IMR-90 (cell line): Measurements from ENCODE around the gene CSAD. TPM values are rescaled to one million over a fixed set of nuclear protein-coding genes. Genes with fewer than 3 reads are reported as not detected.

Source experiments
- ATAC-seq: fragments of 200-7000 bp; cut with Tn5 transposase; 2 replicates; pipeline ENCODE4 v1.9.1; 2020; ENCODE audit warnings: low read depth, mild to moderate bottlenecking, moderate library complexity
- BruUV-seq: library from RNA; stranded (reverse); fragments of 400-500 nt; replicated peaks from 2 replicates; lab custom pipeline; 2021; lab: Mats Ljungman, UMichigan
- CTCF ChIA-PET: fragments of 300-600 bp; formaldehyde crosslinking; extraction: SDS; loops from one replicate; lab custom pipeline; 2021; ENCODE audit warnings: antibody characterized with exemption; lab: Yijun Ruan, JAX
- POLR2A ChIA-PET: fragments of 300-600 bp; sonication (Branson Sonifier 250); formaldehyde crosslinking; loops from one replicate; lab custom pipeline; 2022; ENCODE audit warnings: antibody characterized with exemption; ENCODE audit not compliant: unreplicated experiment; lab: Charles Lee
- DNase-seq: peaks from one replicate; pipeline ENCODE4 v3.0.0; 2013
- H2AFZ ChIP-seq: replicated peaks from 2 replicates; pipeline ENCODE3; 2013; ENCODE audit warnings: low read length, mild to moderate bottlenecking; ENCODE audit not compliant: poor library complexity
- H2AK5ac ChIP-seq: 2 replicates; pipeline ENCODE4 v1.6.1; 2013; ENCODE audit warnings: low read depth, low read length, inconsistent platforms
- H2AK9ac ChIP-seq: replicated peaks from 2 replicates; pipeline ENCODE3; 2013; ENCODE audit warnings: mild to moderate bottlenecking, low read depth, low read length, moderate library complexity; ENCODE audit not compliant: poor library complexity
- H2BK120ac ChIP-seq: 2 replicates; pipeline ENCODE4 v1.6.1; 2013; ENCODE audit warnings: low read depth, low read length, inconsistent platforms
- H2BK15ac ChIP-seq: 3 replicates; pipeline ENCODE4 v1.6.1; 2013; ENCODE audit warnings: low read depth, low read length, inconsistent platforms
- H2BK20ac ChIP-seq: 2 replicates; pipeline ENCODE4 v1.6.1; 2013; ENCODE audit warnings: low read depth, mild to moderate bottlenecking, inconsistent platforms, low read length, moderate library complexity
- H2BK5ac ChIP-seq: 2 replicates; pipeline ENCODE4 v1.6.1; 2013; ENCODE audit warnings: mild to moderate bottlenecking, low read depth, low read length, inconsistent platforms; ENCODE audit not compliant: poor library complexity, severe bottlenecking
- H3K14ac ChIP-seq: replicated peaks from 2 replicates; pipeline ENCODE4 v1.6.1; 2013; ENCODE audit warnings: low read depth, low read length, inconsistent platforms
- H3K18ac ChIP-seq: 2 replicates; pipeline ENCODE4 v1.6.1; 2013; ENCODE audit warnings: low read depth, low read length, control low read depth
- H3K23ac ChIP-seq: 2 replicates; pipeline ENCODE4 v1.6.1; 2013; ENCODE audit warnings: low read depth, low read length, inconsistent platforms
- H3K27ac ChIP-seq: 2 replicates; pipeline ENCODE4 v1.5.1; 2013; ENCODE audit warnings: mild to moderate bottlenecking, control low read depth, low read length; ENCODE audit not compliant: insufficient read depth
- H3K27me3 ChIP-seq: 2 replicates; pipeline ENCODE4 v1.6.1; 2013; ENCODE audit warnings: low read length; ENCODE audit not compliant: control insufficient read depth, insufficient read depth
- H3K36me3 ChIP-seq: 2 replicates; pipeline ENCODE4 v1.6.1; 2013; ENCODE audit warnings: low read length, mixed read lengths; ENCODE audit not compliant: control insufficient read depth, insufficient read depth
- H3K4ac ChIP-seq: 2 replicates; pipeline ENCODE4 v1.6.1; 2013; ENCODE audit warnings: low read depth, low read length, inconsistent platforms
- H3K4me1 ChIP-seq: 2 replicates; pipeline ENCODE4 v1.6.1; 2013; ENCODE audit warnings: low read length, mixed read lengths; ENCODE audit not compliant: control insufficient read depth, insufficient read depth
- H3K4me2 ChIP-seq: 2 replicates; pipeline ENCODE4 v1.6.1; 2013; ENCODE audit warnings: low read depth, mild to moderate bottlenecking, control low read depth, low read length, moderate library complexity
- H3K4me3 ChIP-seq: 2 replicates; pipeline ENCODE4 v1.5.1; 2013; ENCODE audit warnings: low read depth, mild to moderate bottlenecking, control low read depth, low read length, moderate library complexity; ENCODE audit not compliant: insufficient read depth
- H3K56ac ChIP-seq: 2 replicates; pipeline ENCODE4 v1.6.1; 2013; ENCODE audit warnings: low read length, inconsistent platforms; ENCODE audit not compliant: insufficient read depth; ENCODE audit errors: extremely low read depth
- H3K79me1 ChIP-seq, 2 experiments: 2 replicates each; pipeline ENCODE4 v1.6.1; 2013; ENCODE audit warnings: low read length in 2 of 2, inconsistent platforms in 1 of 2, low read depth in 1 of 2
- H3K9ac ChIP-seq: 2 replicates; pipeline ENCODE4 v1.6.1; 2013; ENCODE audit warnings: low read depth, low read length, control low read depth
- H3K9me1 ChIP-seq: 2 replicates; pipeline ENCODE4 v1.6.1; 2013; ENCODE audit warnings: low read length, inconsistent platforms; ENCODE audit not compliant: insufficient read depth
- H3K9me3 ChIP-seq: 2 replicates; pipeline ENCODE4 v1.6.1; 2013; ENCODE audit warnings: low read length; ENCODE audit not compliant: control insufficient read depth, insufficient read depth
- H4K20me1 ChIP-seq: 2 replicates; pipeline ENCODE4 v1.6.1; 2013; ENCODE audit warnings: low read length, inconsistent platforms; ENCODE audit not compliant: insufficient read depth
- H4K5ac ChIP-seq: 2 replicates; pipeline ENCODE4 v1.6.1; 2013; ENCODE audit warnings: mild to moderate bottlenecking, low read depth, low read length, control low read depth
- H4K8ac ChIP-seq, 2 experiments: 2 replicates each; pipeline ENCODE4 v1.6.1; 2013; ENCODE audit warnings: low read depth in 2 of 2, low read length in 2 of 2, control low read depth in 1 of 2, inconsistent platforms in 1 of 2
- H4K91ac ChIP-seq: 2 replicates; pipeline ENCODE4 v1.6.1; 2013; ENCODE audit warnings: low read depth, low read length, inconsistent platforms; ENCODE audit not compliant: insufficient read depth
- CEBPB ChIP-seq: IDR thresholded peaks from 2 replicates; pipeline ENCODE4 v1.6.1; 2012; ENCODE audit warnings: low read depth, low read length, improper control_type of control experiment
- CHD1 ChIP-seq: IDR thresholded peaks from 2 replicates; pipeline ENCODE4 v1.6.1; 2012; ENCODE audit warnings: low read depth, low read length, improper control_type of control experiment
- ELK1 ChIP-seq: fragments of 150-350 bp; IDR thresholded peaks from 2 replicates; pipeline ENCODE4 v1.6.1; 2016; ENCODE audit warnings: low read depth, mild to moderate bottlenecking, low read length, moderate library complexity, borderline replicate concordance
- MAFK ChIP-seq: IDR thresholded peaks from 2 replicates; pipeline ENCODE4 v1.6.1; 2012; ENCODE audit warnings: low read depth, low read length, improper control_type of control experiment
- MAZ ChIP-seq: IDR thresholded peaks from 2 replicates; pipeline ENCODE4 v1.6.1; 2012; ENCODE audit warnings: low read depth, mild to moderate bottlenecking, low read length, improper control_type of control experiment, moderate library complexity, borderline replicate concordance
- MXI1 ChIP-seq: IDR thresholded peaks from 2 replicates; pipeline ENCODE4 v1.6.1; 2012; ENCODE audit warnings: low read depth, mild to moderate bottlenecking, low read length, moderate library complexity, borderline replicate concordance
- POLR2A ChIP-seq: IDR thresholded peaks from 2 replicates; pipeline ENCODE4 v1.6.1; 2012; ENCODE audit warnings: mild to moderate bottlenecking, low read depth, low read length
- RAD21 ChIP-seq: IDR thresholded peaks from 2 replicates; pipeline ENCODE4 v1.6.1; 2012; ENCODE audit warnings: low read length, improper control_type of control experiment
- RCOR1 ChIP-seq: IDR thresholded peaks from 2 replicates; pipeline ENCODE4 v1.6.1; 2012; ENCODE audit warnings: mild to moderate bottlenecking, low read length, improper control_type of control experiment; ENCODE audit not compliant: insufficient replicate concordance
- RFX5 ChIP-seq: IDR thresholded peaks from 2 replicates; pipeline ENCODE4 v1.8.0; 2012; ENCODE audit warnings: low read depth, mild to moderate bottlenecking, low read length, moderate library complexity
- WGBS, 2 experiments: methylation state at CpG; one replicate each; pipeline versions ENCODE4 v1.1.5 to v1.1.7; 2013; ENCODE audit warnings: missing lambda C conversion rate in 2 of 2; ENCODE audit not compliant: insufficient read length in 1 of 2; ENCODE audit errors: extremely low coverage in 2 of 2; 5-methylcytosine and 5-hydroxymethylcytosine counted together
- dilution Hi-C: fragments of 300-500 bp; cut with HindIII; formaldehyde crosslinking; loops from one replicate; pipeline ENCODE4 v1.14.3; 2018; ENCODE audit warnings: low sequenced_read_pairs; ENCODE audit not compliant: unreplicated experiment
- in situ Hi-C: fragments of 300-500 bp; cut with MboI; formaldehyde crosslinking; loops from 3 replicates; pipeline ENCODE4 v1.14.3; 2019; ENCODE audit warnings: low sequenced_read_pairs, inconsistent platforms, mixed read lengths
- intact Hi-C: fragments of 100-400 bp; cut with micrococcal nuclease; formaldehyde crosslinking; loops from 2 replicates; pipeline ENCODE4 v1.10.0; 2022
- polyA plus RNA-seq, 3 experiments: library from polyadenylated mRNA; depleted of rRNA; stranded (reverse); fragments of >200 nt; gene quantifications; 2 replicates each; pipeline ENCODE4 v1.2.3, GENCODE V29; 2012; ENCODE audit warnings: low replicate concordance in 1 of 3
- total RNA-seq: library from RNA; depleted of rRNA; stranded (reverse); fragments of >200 nt; gene quantifications from 2 replicates; pipeline ENCODE4 v1.2.3, GENCODE V29; 2012

The CSAD gene
- total and polyA plus RNA-seq, 2 of the 4 experiments (the other 2 are of a cell fraction), result 5.4 to 45.6 TPM

- Histone ChIP-seq H2AK9ac (peak overlapping the region; percentile 60), H3K79me1 (peaks cover 0 to 26% of the 10 kb centered on the region in 2 experiments; a peak in 2 of 4 replicates), H3K9ac (peak overlapping the region; percentile 9), H3K4ac (peak overlapping the region; percentile 80), H2AK5ac (peak overlapping the region; percentile 15; the same call in 1 of the 2 replicates), H3K36me3 (peaks cover 20% of the 10 kb centered on the region), H3K27me3 (no peaks in the 10 kb centered on the region), H3K9me1 (peaks cover 22% of the 10 kb centered on the region), H3K56ac (no peak overlapping the region), H3K4me3 (no peak overlapping the region), H3K9me3 (no peaks in the 10 kb centered on the region), H2BK15ac (no peak overlapping the region), H3K27ac (peak overlapping the region; percentile 57), H2AFZ (peak overlapping the region; percentile 92), H3K18ac (peak overlapping the region; percentile 81; the same call in 1 of the 2 replicates), H4K91ac (peak overlapping the region; percentile 61), H4K5ac (peak overlapping the region; percentile 94), H2BK120ac (peak overlapping the region; percentile 11), H2BK5ac (peak overlapping the region; percentile 92), H3K4me2 (peak overlapping the region; percentile 10; the same call in 1 of the 2 replicates), H4K20me1 (no peaks in the 10 kb centered on the region), H3K23ac (peak overlapping the region; percentile 72), H3K14ac (peak overlapping the region; percentile 87), H2BK20ac (0 out of 2 replicates have a peak overlapping the region, but pooled peaks have one; percentile 65), H4K8ac (peak overlapping the region; percentile 62 to 81; a peak in 2 of 4 replicates), H3K4me1 (peaks cover 19% of the 10 kb centered on the region)
- intact Hi-C loops, result no loop called here
- TF ChIP-seq RFX5 (no peak), ELK1 (no peak), RAD21 (no peak), CEBPB (no peak), MAFK (no peak), RCOR1 (no peak), CHD1 (no peak), POLR2A (no peak), MAZ (no peak), MXI1 (no peak)
- in situ Hi-C loops, result no loop called here
- no CpG with 5 or more reads among the region's 10 CpGs for WGBS, 2 experiments
- peak; percentile 50 for ATAC-seq
- ChIA-PET POLR2A (interaction anchor here (0.6 kb wide), 1 partner anchor 12 kb away, joined by 28 read pairs; no protein-coding TSS in a partner anchor), CTCF (interaction anchor here (1.5 kb wide), 1 partner anchor 14 kb away, joined by 6 read pairs; no protein-coding TSS in a partner anchor)
- BruUV-seq, result no TSS peak
- dilution Hi-C loops, result no loop called here
- DNase-seq, result peak; percentile 53
Measured at GRCh38 chr12:53173085-53173715, 7.5 kb downstream of the CSAD start.
